Panc1 (cell line): Measurements from ENCODE around the gene HAPLN1.

Source experiments
- POLR2AphosphoS5 ChIP-seq: IDR thresholded peaks from 2 replicates; pipeline ENCODE4 v1.6.1; 2012; ENCODE audit warnings: mild to moderate bottlenecking, low read depth, low read length, moderate library complexity
- TF ChIP-seq, protein P1 (sequence below): fragments of 450-650 bp; IDR thresholded peaks from 2 replicates; pipeline ENCODE4 v1.5.1; 2017; ENCODE audit warnings: mild to moderate bottlenecking

DNA sequence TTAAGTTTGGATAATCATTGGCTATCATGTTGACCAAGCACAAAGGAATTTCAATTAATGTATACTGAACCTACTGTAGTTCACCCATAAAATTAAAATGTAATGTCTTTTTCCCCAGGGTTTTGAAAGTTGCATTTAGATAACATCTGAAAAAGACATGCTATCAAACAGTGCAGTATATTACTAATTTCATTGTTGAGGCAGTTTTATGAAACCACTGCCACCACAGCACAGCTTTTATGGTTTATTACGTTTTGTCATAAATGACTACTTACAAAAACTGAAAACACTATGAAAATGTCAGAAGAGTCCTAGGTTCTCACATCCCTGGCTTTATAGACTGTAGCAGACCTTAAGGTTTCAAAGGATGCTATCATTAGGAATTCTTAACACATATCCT is 32.0 kb upstream of the HAPLN1 start:
- TF ChIP-seq, protein P1, sequence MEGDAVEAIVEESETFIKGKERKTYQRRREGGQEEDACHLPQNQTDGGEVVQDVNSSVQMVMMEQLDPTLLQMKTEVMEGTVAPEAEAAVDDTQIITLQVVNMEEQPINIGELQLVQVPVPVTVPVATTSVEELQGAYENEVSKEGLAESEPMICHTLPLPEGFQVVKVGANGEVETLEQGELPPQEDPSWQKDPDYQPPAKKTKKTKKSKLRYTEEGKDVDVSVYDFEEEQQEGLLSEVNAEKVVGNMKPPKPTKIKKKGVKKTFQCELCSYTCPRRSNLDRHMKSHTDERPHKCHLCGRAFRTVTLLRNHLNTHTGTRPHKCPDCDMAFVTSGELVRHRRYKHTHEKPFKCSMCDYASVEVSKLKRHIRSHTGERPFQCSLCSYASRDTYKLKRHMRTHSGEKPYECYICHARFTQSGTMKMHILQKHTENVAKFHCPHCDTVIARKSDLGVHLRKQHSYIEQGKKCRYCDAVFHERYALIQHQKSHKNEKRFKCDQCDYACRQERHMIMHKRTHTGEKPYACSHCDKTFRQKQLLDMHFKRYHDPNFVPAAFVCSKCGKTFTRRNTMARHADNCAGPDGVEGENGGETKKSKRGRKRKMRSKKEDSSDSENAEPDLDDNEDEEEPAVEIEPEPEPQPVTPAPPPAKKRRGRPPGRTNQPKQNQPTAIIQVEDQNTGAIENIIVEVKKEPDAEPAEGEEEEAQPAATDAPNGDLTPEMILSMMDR: no peak
- no peak for TF ChIP-seq POLR2AphosphoS5
